ENCODE measurements around the gene UTP25.

UTP25 gene

DNA sequence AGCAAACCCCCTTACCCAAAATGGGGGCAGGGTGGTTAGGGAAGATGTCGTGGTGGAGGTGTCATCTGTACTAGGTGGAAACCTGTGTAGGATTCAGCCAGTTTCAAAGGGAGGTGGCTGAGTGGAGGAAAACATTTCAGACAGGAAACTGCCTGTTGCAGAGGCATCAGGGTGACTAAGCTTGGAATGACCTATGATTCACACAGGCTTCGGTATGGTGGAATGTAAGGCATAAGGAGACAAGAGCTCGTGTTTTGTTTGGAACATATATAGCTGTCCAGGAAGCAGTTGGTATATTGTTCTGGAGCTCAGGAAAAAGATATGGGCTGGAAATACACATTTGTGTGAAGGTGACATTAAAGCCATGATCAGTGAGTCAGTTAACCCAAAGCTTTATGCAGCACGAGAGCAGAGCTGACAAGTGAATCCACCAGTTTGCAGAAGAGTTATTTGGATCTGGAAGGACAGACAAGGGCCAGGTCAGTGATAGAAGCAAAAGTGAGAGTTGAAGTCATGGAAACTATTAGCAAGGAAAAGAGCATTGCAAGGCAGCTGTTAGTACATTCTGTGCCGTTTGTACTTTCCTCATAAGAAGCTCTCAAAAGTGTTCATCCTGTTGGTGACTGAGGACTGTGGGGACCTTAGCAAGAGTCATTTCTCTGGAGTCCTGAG lies 12.2 kb downstream of the UTP25 start:
- peak; percentile 94 for DNase-seq (ENCODE audit: low spot score)

DNA sequence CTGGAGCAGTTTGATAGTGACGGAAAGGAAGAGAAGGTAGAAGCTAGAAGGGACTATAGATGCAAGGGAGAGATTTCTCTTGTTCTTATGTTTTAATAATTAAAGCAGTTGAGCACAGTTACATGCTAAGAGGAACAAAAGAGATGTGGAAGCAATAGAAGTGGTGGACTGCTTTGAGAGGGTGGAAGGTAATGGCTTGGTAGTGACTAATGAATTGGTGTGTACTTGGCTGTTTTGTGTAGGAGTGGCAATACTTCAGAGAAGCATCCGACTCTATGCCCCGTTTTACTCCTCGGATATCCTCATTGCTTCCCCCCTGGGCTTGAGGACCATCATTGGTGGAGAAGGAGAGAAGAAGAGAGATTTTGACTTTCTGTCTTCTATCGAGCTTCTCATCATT lies 12.8 kb downstream of the UTP25 start:
- DNase-seq (ENCODE audit: low spot score), result no peak

DNA sequence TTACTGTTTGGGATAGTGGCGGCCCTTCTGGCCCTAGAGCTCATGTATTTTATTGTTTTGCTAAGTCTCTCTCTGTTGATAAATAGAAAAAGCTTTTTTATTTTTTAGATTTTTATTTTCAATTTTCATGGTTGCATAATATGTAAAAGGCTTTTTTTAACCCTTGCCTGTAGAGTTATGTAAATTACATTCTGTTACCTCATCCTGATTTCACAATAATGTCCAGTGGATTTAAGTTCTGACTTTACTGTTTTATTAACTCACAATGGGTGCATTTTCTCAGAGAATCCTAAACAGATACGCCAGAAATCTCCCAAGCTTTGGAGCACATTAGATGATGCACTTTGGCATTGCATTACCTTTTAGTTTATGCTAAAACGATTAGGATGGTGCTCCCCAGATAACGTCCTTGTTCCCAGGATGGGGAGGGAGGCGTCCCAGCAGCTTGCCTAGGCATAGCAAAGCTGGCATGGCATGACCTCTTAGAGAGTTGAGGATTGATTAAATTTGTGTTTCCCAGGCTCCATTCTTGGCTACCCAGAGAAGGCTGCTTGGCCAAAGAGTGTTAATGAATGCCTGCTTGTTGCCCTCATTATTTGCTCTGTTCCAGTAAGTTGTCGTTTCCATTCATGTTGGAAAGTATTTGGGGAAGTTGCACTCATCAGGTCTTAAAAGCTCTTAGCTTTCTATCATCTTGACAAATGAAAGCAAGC lies 17.1 kb downstream of the UTP25 start:
- DNase-seq (ENCODE audit: low spot score), result no peak

DNA sequence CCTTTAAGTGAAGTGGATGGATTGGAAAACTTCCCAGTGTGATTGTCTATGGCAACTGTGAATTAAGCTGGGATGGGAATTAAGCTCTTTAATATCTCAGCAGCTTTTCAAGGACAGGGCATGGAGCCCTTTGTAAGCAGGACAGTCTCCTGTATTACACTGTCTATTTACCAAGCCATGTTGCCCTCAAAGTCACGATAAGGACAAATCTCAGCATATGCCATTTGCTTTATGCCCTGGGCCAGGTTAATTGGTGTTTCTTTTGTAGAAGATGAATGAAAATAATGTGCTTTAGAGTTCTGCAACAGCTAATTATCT lies 17.6 kb downstream of the UTP25 start:
- DNase-seq (ENCODE audit: low spot score), result no peak

DNA sequence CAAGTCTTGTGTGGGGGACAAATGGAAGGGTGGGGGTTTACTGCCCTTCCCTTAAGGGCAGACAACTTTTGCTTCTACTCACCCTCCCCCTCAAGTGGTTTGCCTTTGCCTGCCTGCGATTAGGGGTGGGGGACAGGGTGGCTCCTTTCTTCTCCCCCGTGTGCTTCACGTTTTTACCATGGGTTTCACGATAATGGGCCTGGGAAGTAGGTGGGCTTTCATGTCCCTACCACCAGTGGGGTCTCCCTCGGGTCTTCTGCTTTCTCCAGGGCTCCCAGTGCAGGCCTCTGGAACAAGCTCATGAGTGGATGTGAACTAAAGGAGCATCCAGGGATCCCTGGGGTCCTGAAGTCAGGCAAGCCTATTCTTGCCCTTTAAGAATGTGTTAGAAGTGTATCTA lies 21.6 kb downstream of the UTP25 start:
- no peak for DNase-seq (ENCODE audit: low spot score)

DNA sequence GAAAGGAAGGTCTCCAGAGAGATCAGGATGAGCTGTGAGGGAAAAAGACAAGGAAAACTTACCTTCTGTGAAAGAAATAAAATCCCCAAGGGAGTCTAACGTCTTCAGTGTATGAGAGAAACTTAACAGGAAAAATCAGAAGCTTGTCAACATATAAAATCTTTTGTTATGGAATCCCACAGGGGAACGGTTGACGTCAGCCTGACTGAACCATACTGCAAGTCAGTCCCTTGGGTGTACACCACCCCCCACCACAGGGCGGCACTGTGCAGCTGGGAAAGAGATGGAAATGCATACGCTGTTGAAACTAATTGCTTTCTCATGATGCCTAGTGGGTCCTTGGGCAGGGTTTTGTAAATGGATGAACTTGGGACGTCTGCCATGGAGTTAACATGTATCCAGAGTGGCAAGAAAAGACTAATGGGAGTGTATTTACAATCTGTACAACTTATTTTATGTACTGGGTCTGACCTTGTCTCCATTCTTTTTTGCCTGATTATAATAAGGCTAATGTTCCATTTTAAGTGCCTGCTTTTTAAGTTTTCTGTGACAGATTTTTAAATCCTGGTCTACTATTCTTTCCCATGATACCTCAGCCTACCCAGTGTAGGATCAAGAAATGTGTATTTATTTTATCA lies 22.7 kb downstream of the UTP25 start:
- peak; percentile 53 for DNase-seq (ENCODE audit: low spot score)

DNA sequence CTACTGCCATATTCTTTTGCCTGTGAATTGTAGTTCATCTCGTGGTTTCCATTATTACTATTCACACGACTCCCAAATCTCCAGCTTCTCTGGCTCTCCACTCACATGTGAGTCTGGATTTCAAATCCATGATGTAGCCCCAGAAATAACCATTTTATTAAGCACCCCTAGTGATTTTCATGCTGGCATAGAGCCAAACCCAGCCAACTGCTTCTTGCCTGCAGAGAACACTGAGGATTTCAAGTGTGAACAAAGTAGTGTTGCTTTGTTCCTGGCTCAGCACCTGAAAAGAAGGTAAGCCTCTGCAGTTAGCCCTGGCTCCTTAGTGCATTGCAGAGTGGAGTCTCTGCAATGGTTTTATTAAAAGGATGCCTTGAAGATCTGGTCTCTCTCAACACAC lies 25.9 kb downstream of the UTP25 start:
- no peak for DNase-seq (ENCODE audit: low spot score)

DNA sequence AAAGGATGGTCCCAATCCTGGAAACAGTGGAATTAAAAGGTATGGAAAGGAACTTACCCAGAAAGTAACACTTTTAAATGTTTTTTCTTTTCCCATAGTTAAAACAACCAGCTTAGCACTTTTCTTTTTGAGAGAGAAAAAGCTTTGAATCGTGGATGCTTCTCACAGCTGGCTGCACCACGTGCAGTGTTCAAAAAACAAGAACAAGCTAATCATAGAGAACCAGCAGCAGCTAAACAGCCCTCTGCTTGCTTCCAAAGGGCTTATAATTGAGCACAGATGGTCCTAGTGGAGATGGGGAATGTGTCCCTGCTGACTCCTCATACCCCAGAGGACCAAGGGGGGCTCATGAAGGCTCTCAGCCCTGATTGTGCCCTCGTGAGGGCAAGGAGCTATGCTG lies 26.4 kb downstream of the UTP25 start:
- DNase-seq (ENCODE audit: low spot score), result no peak

DNA sequence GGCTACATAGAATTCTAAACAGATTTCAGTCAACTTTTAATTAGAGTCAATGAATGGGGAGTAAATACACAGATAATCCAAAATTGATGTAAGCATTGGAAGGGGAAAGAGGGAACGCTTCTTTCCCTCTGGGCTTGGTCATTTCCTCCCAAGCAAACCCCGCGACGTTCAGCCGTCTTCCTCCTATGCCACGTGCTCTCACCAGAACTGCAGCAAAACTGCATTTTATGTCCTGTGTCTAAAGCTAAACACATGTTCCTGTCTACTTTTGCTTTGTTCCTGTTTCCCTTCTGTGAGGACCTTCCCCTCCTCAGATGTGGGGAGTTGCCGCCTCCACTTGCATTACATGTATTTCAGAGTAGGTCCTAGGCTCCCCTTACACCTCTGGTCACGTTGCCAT lies 27.2 kb downstream of the UTP25 start:
- DNase-seq (ENCODE audit: low spot score), result no peak

DNA sequence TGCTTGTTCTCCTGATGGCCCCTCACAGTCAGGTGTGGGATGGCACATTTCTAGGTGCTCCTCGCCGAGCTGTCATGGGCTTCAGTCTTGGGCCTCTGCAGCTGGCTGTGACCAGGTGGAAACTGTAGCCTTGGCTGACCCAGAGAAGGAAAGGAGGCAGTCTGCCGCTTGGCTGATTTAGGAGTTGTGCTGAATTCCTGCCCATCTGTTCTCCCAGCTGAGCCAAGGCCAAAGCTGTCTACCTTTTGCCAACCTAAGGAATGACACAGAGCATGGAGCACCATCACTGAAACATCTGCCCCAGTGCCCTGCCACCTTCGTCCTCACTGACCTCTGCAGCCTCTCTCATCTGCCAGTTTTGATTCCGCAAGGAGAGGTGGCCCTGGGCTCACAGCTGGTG lies 27.9 kb downstream of the UTP25 start:
- DNase-seq (ENCODE audit: low spot score), result no peak

DNA sequence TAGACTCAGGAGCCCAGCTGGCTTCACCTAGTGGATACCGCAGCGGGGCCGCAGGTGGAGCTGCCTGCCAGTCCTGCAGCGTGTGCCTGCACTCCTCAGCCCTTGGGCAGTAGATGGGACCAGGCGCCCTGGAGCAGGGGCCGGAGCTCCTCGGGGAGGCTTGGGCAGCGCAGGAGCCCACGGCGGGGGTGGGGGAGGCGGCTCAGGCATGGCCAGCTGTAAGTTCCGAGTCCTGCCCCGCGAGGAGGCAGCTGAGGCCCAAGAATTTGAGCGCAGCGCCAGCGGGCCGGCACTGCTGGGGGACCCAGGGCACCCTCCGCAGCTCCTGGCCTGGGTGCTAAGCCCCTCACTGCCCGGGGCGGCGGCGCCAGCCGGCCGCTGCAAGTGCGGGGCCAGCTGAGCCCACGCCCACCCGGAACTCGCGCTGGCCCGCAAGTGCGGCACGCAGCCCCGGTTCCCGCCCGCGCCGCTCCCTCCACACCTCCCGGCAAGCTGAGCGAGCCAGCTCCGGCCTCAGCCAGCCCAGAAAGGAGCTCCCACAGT lies 30.9 kb downstream of the UTP25 start:
- no peak for DNase-seq (ENCODE audit: low spot score)

DNA sequence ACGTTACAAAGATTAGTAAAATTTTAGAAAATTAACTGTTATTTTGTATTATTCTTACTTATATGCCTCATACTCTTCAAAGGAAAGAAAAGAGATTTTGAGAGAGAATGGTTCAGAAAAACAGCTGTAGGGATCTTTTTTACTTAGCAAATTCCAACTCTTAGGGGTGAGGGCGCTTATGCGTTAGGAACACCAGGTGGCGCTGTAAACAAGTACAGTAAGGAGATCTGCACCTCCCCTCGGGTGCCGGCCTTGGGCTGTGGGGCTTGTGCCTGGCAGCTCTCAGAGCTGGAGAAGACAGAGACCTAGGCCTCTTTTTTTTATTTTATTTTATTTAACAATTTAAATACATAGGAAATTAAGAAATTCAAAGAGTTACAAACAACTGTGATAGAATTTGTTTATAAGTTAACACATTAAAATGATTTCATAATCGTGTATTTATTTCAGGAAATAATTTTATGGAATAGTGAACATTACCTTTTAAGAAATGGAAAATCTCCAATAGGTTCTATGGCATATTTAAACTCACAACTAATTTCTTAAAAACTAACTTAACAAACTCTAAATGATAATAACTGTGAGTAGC lies 32.6 kb downstream of the UTP25 start:
- DNase-seq (ENCODE audit: low spot score), result peak; percentile 82

DNA sequence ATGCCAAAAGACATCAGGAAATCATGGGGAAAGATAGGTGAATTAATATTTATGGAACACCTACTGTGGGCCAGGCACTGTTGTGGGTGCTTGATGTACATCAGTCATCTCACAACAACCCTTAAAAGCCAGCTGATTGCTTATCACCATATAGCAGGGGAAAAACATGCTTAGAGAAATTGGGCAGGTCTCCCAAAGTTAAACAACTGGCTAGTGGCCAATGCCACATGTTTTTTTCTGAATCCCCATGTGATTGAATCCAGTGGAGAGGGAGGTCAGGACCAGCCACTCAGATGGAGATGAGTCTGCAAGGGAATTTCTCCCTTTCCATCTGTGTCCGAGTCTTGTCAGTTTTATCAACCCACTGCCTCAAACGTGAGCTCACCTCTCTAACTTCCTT lies 33.5 kb downstream of the UTP25 start:
- no peak for DNase-seq (ENCODE audit: low spot score)

DNA sequence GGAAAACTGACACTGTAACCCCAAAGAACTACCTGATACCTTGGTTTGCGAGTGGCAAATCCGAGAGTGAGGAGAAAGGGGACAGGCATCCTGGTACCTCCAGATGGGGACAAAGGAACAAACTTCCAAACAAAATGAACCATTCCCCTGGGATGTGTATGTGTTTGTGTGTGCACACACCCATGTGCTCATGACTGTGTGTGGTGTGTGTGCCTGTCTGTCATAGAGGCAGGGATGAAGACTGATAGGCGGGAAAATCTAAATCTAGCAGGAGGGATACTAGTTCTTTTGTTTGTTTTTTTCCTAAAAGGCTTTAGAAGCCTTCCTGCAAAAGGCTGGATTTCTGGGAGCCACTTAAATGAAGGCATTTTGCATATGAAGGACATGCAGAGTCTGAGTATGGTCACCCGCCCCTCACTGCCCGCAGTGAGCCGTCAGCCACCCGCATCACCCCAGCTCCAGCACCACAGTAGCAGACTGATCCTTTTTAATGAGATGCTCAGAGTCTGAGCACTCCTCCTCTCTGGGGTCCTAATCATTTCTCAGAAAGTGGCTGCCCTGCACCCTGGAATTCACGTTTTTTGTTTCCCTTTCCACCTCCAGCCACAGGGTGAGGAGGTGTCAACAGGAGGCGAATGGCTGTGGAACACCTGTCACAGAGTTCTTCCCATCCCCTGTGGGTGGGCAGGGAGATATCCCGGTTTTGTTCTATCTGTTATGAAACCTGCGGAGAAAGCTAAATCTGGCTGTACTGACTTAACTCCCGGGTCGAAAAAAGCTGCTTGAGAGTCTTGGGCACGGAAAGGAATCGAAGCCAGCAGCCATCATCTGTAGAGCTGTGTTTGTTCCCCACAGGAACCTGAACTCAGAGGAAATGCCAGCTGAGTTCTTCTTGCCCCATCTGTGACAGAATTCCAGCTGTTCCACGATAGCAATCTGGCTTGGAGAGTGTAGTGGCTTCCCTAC lies 34.9 kb downstream of the UTP25 start:
- DNase-seq (ENCODE audit: low spot score), result no peak

DNA sequence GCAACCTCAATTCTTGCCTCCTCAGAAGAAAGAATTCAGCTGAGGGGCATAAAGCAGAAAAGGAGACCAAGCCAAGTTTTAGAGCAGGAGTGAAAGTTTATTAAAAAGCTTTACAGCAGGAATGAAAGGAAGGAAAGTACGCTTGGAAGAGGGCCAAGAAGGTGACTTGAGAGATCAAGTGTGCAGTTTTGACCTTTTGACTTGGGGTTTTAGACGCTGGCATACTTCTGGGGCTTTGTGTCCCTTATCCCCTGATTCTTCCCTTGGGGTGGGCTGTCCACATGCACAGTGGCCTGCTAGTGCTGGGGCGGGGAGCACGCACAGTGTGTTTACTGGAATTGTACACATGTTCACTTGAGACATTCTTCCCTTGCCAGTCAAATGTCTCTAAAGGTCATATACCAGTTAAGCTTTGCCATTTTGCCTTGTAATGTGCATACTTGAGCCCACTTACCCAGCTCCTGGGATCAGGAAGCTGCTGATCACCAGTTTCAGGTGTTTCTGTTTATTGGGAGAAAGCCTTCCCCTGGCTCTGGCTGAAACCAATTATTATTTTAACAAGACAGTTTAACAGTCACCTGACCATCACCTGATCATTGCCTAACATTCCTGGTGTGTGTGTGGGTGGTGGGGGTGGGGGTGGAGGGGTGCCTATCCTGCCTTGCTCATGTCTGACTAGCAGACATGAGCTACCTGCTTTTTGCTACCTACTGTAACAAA lies 36.2 kb downstream of the UTP25 start:
- no peak for DNase-seq (ENCODE audit: low spot score)

DNA sequence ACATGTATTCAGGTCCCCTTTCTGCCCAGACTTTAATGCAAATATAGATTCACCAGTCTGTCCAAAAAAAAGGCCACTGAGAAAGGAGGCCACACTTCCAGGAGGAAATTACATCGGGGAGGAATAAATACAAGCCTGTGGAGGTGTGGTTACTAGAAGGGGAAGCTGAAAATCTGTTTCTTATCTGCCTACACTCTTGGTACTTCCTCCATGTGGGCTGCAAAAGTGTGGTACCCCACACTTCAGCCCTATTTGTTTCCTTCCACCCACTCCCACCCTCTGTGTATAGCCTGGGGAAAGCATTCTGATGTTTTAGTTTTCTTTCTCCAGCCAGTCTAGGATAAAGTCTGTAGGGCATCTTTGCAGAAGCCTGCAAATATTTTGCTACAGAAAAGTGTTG lies 38.4 kb downstream of the UTP25 start:
- no peak for DNase-seq (ENCODE audit: low spot score)

DNA sequence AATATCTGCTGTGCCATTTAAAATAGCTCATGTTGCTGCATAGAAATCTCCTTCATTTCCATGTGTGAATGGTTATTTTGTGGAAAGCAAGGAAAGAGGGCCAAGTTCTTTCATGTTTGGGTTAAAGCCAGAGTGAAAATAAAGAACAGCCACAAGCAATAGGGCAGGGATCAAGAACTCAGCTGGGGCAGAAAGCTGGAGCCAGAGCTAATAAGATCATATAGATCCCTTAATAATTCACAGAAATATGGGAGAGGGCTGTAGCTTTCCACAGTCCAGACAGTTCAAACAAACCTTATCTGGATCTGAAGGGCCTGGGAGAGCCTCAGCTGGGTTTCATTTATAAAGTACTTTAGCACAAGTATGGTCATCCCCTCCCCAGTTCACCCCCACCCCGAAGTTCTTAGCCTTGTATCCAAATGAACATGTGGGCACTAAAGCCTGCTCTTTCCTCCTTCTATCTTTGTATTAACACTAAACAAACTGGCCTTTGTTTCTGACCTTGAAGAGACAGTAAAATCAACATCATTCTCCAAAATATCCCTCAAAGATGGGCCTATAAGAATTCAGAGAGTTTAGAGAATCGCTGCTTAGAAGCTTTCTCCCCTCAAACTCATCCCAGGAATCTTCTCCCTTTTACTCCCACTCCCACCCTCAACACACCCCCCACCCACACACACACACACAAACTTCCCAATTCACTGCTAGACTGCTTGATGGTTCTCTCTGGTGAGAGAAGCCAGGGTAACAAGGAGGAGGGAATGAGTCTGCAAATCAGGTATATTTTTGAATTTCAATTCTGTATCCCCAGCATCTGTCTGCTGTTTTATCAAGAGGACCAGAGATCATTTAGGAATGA lies 41.7 kb downstream of the UTP25 start:
- no peak for DNase-seq (ENCODE audit: low spot score)

DNA sequence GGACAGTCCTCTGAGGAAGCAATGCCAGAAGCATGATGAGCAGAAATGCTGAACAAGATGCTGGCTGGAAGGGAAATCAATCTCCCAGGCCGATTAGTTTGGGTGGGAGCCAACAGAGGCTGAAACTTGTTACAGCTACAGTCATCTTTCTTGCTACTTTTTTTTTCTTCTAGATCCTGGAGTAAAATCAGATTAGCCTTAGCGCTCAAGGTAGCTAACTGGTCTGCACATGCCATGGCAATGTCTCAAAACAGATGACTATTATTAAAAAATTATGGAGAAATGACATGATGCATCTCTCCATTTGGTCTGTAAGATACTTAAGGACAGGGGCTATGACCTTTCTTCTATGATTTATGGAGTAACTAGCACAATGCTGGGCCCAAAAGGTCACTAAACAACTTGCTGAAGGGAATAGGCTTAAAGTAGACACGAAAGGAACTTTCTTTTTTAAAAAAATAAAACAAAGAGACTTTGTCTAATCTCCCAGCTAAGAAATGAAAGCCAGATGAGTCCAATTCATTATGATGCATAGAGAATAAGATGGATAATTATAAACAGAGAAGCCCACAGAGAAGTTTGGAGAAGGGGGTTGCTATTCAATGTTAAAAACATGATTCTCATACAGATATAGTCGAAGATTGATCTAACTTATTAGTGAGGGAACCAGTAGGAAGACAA lies 42.5 kb downstream of the UTP25 start:
- DNase-seq (ENCODE audit: low spot score), result no peak

DNA sequence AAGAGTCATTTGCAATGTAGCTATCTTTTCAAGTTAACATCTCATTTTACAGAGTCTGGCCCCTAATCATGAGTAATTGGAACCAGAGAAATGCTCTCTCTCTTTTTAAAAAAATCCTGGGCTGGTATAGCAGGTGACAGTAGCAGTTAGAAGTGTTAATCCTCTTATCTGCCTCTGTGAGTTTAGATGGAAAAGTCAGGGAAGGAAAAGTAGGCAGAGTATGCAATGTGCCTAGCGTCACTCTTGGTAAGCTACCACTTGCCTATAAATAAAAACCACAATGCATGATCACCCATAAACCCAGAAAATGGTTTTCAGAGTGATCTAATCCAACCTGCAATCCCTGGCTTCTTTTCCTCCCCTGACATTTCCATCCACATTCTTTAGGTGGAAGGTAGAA lies 43.2 kb downstream of the UTP25 start:
- DNase-seq (ENCODE audit: low spot score), result no peak

DNA sequence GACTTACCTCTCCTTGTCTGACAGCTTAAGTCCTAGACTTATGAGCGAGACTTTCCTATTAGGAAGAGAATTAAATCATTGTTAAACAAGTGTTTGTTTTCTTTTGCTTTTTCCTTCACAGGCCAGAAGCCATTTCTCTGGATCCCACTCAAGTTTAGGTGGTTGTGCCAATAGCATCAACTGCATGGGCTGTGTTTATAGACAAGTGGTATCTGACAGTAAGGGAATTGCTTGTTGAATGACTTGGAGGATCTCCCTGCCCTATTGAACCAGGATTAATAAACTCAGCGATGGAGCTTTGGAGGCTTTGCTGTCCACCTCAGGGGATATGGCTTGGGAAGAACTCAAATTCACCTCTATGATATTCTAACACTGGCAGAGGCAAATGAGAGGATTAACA lies 43.7 kb downstream of the UTP25 start:
- DNase-seq (ENCODE audit: low spot score), result no peak
